ENCODE results near the gene MYL11.

The MYL11 gene

GRCh38 chr16:30416624-30417528, 42.3 kb downstream of the MYL11 start:
- H3K27ac ChIP-seq, result peak overlapping the region; percentile 74
- TF ChIP-seq, protein P1, sequence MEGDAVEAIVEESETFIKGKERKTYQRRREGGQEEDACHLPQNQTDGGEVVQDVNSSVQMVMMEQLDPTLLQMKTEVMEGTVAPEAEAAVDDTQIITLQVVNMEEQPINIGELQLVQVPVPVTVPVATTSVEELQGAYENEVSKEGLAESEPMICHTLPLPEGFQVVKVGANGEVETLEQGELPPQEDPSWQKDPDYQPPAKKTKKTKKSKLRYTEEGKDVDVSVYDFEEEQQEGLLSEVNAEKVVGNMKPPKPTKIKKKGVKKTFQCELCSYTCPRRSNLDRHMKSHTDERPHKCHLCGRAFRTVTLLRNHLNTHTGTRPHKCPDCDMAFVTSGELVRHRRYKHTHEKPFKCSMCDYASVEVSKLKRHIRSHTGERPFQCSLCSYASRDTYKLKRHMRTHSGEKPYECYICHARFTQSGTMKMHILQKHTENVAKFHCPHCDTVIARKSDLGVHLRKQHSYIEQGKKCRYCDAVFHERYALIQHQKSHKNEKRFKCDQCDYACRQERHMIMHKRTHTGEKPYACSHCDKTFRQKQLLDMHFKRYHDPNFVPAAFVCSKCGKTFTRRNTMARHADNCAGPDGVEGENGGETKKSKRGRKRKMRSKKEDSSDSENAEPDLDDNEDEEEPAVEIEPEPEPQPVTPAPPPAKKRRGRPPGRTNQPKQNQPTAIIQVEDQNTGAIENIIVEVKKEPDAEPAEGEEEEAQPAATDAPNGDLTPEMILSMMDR (conservative IDR thresholded peaks at IDR 0.05), result no peak

- TF ChIP-seq, protein P1 (conservative IDR thresholded peaks at IDR 0.05), result peak; percentile 36
- H3K27ac ChIP-seq, result peak overlapping the region; percentile 74
Observed at GRCh38 chr16:30417529-30418349, 43.1 kb downstream of the MYL11 start.

DNA sequence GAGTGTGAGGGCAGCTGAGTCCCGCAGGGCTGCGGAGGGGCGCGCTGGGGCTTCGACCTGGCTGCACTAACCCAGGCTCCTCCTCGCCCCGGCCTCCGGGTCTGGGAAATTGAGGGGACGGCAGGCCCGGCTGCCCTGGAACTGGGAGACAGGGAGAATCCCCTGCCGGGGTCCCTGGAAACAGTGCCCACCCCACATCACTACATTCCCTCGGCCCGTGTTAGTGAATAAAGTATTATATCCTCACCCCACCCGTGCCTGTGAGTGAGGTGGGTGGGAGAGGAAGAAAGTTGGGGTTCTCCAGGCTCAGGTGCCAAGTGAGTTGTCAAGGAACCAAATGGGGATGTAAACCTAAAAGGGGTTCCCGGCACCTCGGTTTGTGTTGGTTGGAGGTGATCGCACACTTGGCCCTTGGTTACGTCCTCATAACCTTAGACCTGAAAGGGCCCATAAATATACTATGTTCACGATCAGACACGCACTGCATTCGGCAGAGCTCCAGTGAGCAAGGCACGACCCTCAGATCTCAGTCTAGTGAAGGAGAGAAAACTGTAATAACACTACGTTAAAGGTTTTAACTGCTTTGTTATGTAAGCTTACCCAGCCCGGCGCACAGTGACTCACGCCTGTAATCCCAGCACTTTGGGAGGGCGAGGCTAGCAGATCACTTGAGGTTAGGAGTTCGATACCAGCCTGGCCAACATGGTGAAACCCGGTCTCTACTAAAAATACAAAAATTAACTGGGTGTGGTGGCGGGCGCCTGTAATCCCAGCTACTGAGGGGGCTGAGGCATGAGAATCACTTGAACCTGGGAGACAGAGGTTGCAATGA, 44.0 kb downstream of the MYL11 start:
- TF ChIP-seq, protein P1 (conservative IDR thresholded peaks at IDR 0.05), result no peak
- H3K27ac ChIP-seq, result peak overlapping the region; percentile 74

GRCh38 chr16:30421010-30421409, 46.4 kb downstream of the MYL11 start:
- TF ChIP-seq, protein P1 (conservative IDR thresholded peaks at IDR 0.05), result no peak
- H3K27ac ChIP-seq, result no peak overlapping the region

All from VCaP (cell line).